Neural progenitor cell (in vitro differentiated cells): ENCODE data around the gene MLKL. TPM values are rescaled to one million over a fixed set of nuclear protein-coding genes. Genes with fewer than 3 reads are reported as not detected.
A peak's percentile ranks its signal among the peaks of the same experiment; 100 is the strongest.

Experiments
- DNase-seq: peaks from one replicate; pipeline ENCODE4 v3.0.0-alpha.2; 2016; ENCODE audit warnings: low spot score
- H2AFZ ChIP-seq: fragments of 200-600 bp; sonication (generic); replicated peaks from 2 replicates; pipeline ENCODE4 v1.6.1; 2016; ENCODE audit warnings: antibody characterized with exemption
- H3F3A ChIP-seq: fragments of 200-600 bp; sonication (generic); 2 replicates; pipeline ENCODE4 v1.6.1; 2016; ENCODE audit warnings: antibody characterized with exemption, low read depth
- H3K27ac ChIP-seq: fragments of 200-600 bp; sonication (generic); 2 replicates; pipeline ENCODE4 v1.5.1; 2016; ENCODE audit warnings: mild to moderate bottlenecking
- H3K27me3 ChIP-seq: fragments of 200-600 bp; sonication (generic); 2 replicates; pipeline ENCODE4 v1.6.1; 2016; ENCODE audit warnings: mild to moderate bottlenecking, moderate library complexity
- H3K36me3 ChIP-seq: fragments of 200-600 bp; sonication (generic); 2 replicates; pipeline ENCODE4 v1.5.1; 2016
- H3K4me1 ChIP-seq: fragments of 200-600 bp; sonication (generic); 2 replicates; pipeline ENCODE4 v1.6.1; 2016; ENCODE audit warnings: mixed run types
- H3K4me2 ChIP-seq: fragments of 200-600 bp; sonication (generic); 2 replicates; pipeline ENCODE4 v1.6.1; 2016
- H3K4me3 ChIP-seq: fragments of 200-600 bp; sonication (generic); 2 replicates; pipeline ENCODE4 v1.5.1; 2016
- H3K79me2 ChIP-seq: fragments of 200-600 bp; sonication (generic); 2 replicates; pipeline ENCODE4 v1.6.1; 2016; ENCODE audit warnings: low read depth
- H3K9ac ChIP-seq: fragments of 200-600 bp; sonication (generic); 2 replicates; pipeline ENCODE4 v1.6.1; 2016
- H3K9me3 ChIP-seq: fragments of 200-600 bp; sonication (generic); 2 replicates; pipeline ENCODE4 v1.5.1; 2016; ENCODE audit warnings: low read depth
- H4K20me1 ChIP-seq: fragments of 200-600 bp; sonication (generic); 2 replicates; pipeline ENCODE4 v1.6.1; 2016; ENCODE audit warnings: low read depth
- H3K27ac Mint-ChIP-seq: 3 replicates; pipeline ENCODE4 v1.8.0; 2021; ENCODE audit warnings: mixed read lengths
- H3K27me3 Mint-ChIP-seq: 2 replicates; pipeline ENCODE4 v1.8.0; 2022; ENCODE audit warnings: low read depth, mild to moderate bottlenecking, inconsistent platforms, moderate library complexity, mixed read lengths; ENCODE audit not compliant: insufficient read depth
- H3K36me3 Mint-ChIP-seq: 3 replicates; pipeline ENCODE4 v1.8.0; 2021; ENCODE audit warnings: mixed read lengths
- H3K4me1 Mint-ChIP-seq: 3 replicates; pipeline ENCODE4 v1.8.0; 2021; ENCODE audit warnings: mixed read lengths
- H3K4me3 Mint-ChIP-seq: 3 replicates; pipeline ENCODE4 v1.8.0; 2021; ENCODE audit warnings: mild to moderate bottlenecking, moderate library complexity, mixed read lengths
- H3K9me3 Mint-ChIP-seq: 3 replicates; pipeline ENCODE4 v1.8.0; 2020; ENCODE audit warnings: mixed read lengths
- EZH2 ChIP-seq: fragments of 200-600 bp; sonication (generic); IDR thresholded peaks from 2 replicates; pipeline ENCODE4 v1.6.1; 2017; ENCODE audit warnings: antibody characterized with exemption, mild to moderate bottlenecking, moderate library complexity
- EZH2phosphoT487 ChIP-seq: fragments of 200-600 bp; sonication (generic); IDR thresholded peaks from 2 replicates; pipeline ENCODE4 v1.6.1; 2017; ENCODE audit warnings: antibody characterized with exemption
- total RNA-seq: library from RNA; depleted of rRNA; stranded (reverse); fragments of >200 nt; gene quantifications from 2 replicates; pipeline ENCODE4 v1.2.3, GENCODE V29; 2015; ENCODE audit warnings: low replicate concordance
- TF ChIP-seq, protein P1 (sequence below): fragments of 200-600 bp; sonication (generic); IDR thresholded peaks from 2 replicates; pipeline ENCODE4 v1.5.1; 2017; ENCODE audit warnings: antibody characterized with exemption, mild to moderate bottlenecking

The MLKL gene
- total RNA-seq, 1 donor from 2014 or later = 0.04 TPM

DNA sequence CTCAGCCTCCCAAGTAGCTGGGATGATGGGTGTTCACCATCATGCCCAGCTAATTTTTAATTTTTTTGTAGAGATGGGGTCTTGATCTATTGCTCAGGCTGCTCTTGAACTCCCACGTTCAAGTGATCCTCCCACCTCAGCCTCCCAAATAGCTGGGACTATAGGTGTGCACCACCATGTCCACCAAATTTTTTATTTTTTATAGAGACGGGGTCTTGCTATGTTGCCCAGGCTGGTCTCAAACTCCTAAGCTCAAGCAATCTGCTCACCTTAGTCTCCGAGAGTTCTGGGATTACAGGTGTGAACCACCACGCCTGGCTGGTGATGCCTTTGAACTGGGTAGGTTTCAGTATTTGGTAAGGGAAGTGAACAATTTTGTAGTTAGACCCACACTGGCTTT, 43.9 kb upstream of the MLKL start:
- Histone ChIP-seq H3K79me2 (no peaks in the 10 kb centered on the region), H3K9me3 (no peaks in the 10 kb centered on the region), H3K27ac (no peak overlapping the region), H2AFZ (no peak overlapping the region), H3K4me2 (no peak overlapping the region), H3K9ac (no peak overlapping the region), H3K4me3 (no peak overlapping the region), H3F3A (peaks cover 8% of the 10 kb centered on the region), H3K36me3 (no peaks in the 10 kb centered on the region), H3K27me3 (no peaks in the 10 kb centered on the region), H4K20me1 (no peaks in the 10 kb centered on the region), H3K4me1 (peaks cover 18% of the 10 kb centered on the region)
- no peaks in the 10 kb centered on the region for H3K9me3 Mint-ChIP-seq
- no peak overlapping the region for H3K27ac Mint-ChIP-seq
- H3K36me3 Mint-ChIP-seq = no peaks in the 10 kb centered on the region
- no peak overlapping the region for H3K4me3 Mint-ChIP-seq
- no peak for DNase-seq
- peaks cover 9% of the 10 kb centered on the region for H3K27me3 Mint-ChIP-seq
- TF ChIP-seq, protein P1, sequence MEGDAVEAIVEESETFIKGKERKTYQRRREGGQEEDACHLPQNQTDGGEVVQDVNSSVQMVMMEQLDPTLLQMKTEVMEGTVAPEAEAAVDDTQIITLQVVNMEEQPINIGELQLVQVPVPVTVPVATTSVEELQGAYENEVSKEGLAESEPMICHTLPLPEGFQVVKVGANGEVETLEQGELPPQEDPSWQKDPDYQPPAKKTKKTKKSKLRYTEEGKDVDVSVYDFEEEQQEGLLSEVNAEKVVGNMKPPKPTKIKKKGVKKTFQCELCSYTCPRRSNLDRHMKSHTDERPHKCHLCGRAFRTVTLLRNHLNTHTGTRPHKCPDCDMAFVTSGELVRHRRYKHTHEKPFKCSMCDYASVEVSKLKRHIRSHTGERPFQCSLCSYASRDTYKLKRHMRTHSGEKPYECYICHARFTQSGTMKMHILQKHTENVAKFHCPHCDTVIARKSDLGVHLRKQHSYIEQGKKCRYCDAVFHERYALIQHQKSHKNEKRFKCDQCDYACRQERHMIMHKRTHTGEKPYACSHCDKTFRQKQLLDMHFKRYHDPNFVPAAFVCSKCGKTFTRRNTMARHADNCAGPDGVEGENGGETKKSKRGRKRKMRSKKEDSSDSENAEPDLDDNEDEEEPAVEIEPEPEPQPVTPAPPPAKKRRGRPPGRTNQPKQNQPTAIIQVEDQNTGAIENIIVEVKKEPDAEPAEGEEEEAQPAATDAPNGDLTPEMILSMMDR = no peak
- TF ChIP-seq EZH2 (no peak), EZH2phosphoT487 (no peak)
- H3K4me1 Mint-ChIP-seq = peaks cover 25% of the 10 kb centered on the region

DNA sequence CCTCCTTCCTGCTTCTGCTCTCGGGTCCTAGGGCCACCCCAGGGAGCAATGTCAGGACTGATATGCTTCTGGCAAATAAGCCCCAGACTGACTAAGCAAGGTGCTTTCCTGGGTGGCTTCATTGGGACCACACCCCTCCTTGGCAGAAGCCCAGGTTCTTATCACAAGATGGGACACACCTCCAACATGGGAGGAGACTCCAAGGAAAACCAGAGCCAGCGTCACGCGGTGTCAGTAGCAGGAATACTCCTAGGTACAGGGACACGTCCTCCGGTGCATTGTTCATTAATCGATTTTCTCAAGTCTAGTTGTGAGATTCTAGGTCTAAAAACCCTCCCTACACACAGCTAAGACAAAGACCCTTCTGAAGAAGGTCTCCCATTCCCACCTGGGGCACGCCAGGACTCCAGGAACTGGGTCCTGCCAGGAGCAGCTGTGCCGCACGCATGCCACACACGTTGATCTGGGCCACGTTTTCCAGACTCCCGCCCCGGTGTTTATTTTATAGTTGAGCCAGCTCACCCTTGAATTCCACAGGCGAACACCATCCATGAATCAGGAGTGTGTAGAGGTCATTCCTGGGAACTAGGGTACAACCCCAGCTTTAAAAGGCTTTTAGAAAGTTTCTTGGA, 43.1 kb upstream of the MLKL start:
- Histone ChIP-seq H3K4me3 (no peak overlapping the region), H3K27ac (no peak overlapping the region), H3K9me3 (no peaks in the 10 kb centered on the region), H3F3A (peaks cover under 1% of the 10 kb centered on the region), H3K79me2 (no peaks in the 10 kb centered on the region), H3K36me3 (no peaks in the 10 kb centered on the region), H3K4me2 (no peak overlapping the region), H3K27me3 (no peaks in the 10 kb centered on the region), H3K9ac (no peak overlapping the region), H4K20me1 (no peaks in the 10 kb centered on the region), H2AFZ (peak overlapping the region; percentile 58), H3K4me1 (peaks cover 10% of the 10 kb centered on the region)
- no peaks in the 10 kb centered on the region for H3K36me3 Mint-ChIP-seq
- H3K4me3 Mint-ChIP-seq = no peak overlapping the region
- H3K4me1 Mint-ChIP-seq = peaks cover 25% of the 10 kb centered on the region
- no peak overlapping the region for H3K27ac Mint-ChIP-seq
- no peak for DNase-seq
- H3K9me3 Mint-ChIP-seq = no peaks in the 10 kb centered on the region
- no peak for TF ChIP-seq EZH2
- no peak for TF ChIP-seq EZH2phosphoT487
- TF ChIP-seq, protein P1 = no peak
- peaks cover 9% of the 10 kb centered on the region for H3K27me3 Mint-ChIP-seq

DNA sequence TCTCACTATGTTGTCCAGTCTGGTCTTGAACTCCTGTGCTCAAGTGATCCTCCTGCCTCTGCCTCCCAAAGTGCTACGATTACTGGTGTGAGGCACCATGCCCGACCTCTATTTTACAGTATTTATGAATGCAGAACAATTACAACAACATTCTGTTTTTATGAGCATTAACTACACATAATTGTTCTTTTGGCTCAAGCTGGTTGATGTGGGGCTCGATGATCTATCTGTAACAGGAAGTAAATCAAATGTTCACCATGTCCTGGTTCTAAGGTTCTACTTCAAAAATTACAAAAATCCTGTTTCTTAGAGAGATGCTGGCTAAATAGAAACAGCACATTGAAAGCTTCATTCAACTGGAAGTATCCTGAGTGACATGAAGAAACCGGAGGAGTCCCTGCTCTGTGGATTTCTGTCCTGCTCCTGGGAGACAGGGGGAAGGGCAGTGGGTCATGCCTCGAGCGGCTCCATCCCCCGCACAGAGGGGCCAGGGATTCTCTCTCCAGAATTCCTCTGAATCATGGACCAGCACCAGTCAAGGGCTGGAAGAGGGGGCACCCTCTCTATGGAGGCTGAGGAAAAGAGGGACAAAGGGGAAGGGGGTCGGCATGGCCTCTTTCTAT, 42.5 kb upstream of the MLKL start:
- Mint-ChIP-seq H3K4me3 (no peak overlapping the region), H3K36me3 (no peaks in the 10 kb centered on the region), H3K9me3 (no peaks in the 10 kb centered on the region), H3K4me1 (peaks cover 28% of the 10 kb centered on the region), H3K27ac (no peak overlapping the region), H3K27me3 (peaks cover 9% of the 10 kb centered on the region)
- H3K4me3 ChIP-seq = no peak overlapping the region
- no peak overlapping the region for H3K27ac ChIP-seq
- no peaks in the 10 kb centered on the region for H4K20me1 ChIP-seq
- no peak overlapping the region for H3K4me2 ChIP-seq
- H3K4me1 ChIP-seq = peaks cover 12% of the 10 kb centered on the region
- H3K79me2 ChIP-seq = no peaks in the 10 kb centered on the region
- H3F3A ChIP-seq = no peaks in the 10 kb centered on the region
- no peak for DNase-seq
- H3K27me3 ChIP-seq = no peaks in the 10 kb centered on the region
- no peak overlapping the region for H3K9ac ChIP-seq
- no peaks in the 10 kb centered on the region for H3K9me3 ChIP-seq
- no peaks in the 10 kb centered on the region for H3K36me3 ChIP-seq
- H2AFZ ChIP-seq = peak overlapping the region; percentile 58
- TF ChIP-seq, protein P1 = no peak
- no peak for TF ChIP-seq EZH2
- TF ChIP-seq EZH2phosphoT487 = no peak
